ENCODE measurements around the gene SBF2.

DNA sequence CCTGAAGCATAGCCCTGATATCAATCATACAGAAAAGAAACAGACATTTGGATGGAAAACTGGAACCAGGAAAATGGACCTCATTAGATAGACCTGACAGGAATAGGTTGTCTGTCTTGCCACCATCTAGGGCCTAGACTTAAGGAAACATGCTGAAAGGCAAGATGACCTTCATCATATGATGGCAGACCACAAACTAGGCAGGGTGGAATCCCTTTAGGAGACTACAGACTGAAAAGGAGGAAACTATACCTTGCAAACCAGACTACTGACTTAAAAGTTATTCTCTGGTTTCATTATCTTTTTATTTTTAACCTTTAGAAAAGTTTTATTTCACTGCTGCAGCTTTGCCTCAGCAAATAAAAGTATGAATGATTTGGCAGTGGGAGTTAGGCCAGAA lies 20.3 kb downstream of the SBF2 start:
- TF ChIP-seq, protein P1, sequence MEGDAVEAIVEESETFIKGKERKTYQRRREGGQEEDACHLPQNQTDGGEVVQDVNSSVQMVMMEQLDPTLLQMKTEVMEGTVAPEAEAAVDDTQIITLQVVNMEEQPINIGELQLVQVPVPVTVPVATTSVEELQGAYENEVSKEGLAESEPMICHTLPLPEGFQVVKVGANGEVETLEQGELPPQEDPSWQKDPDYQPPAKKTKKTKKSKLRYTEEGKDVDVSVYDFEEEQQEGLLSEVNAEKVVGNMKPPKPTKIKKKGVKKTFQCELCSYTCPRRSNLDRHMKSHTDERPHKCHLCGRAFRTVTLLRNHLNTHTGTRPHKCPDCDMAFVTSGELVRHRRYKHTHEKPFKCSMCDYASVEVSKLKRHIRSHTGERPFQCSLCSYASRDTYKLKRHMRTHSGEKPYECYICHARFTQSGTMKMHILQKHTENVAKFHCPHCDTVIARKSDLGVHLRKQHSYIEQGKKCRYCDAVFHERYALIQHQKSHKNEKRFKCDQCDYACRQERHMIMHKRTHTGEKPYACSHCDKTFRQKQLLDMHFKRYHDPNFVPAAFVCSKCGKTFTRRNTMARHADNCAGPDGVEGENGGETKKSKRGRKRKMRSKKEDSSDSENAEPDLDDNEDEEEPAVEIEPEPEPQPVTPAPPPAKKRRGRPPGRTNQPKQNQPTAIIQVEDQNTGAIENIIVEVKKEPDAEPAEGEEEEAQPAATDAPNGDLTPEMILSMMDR (IDR thresholded peaks at IDR 0.05), result no peak
- TF ChIP-seq POLR2A (IDR thresholded peaks at IDR 0.05; ENCODE audit: low read depth) (no peak), EP300 (IDR thresholded peaks at IDR 0.05) (no peak), POLR2AphosphoS5 (IDR thresholded peaks at IDR 0.05) (no peak)
